Measurements from ENCODE around the gene TEAD1. TPM values are rescaled to one million over a fixed set of nuclear protein-coding genes. Genes with fewer than 3 reads are reported as not detected.
A peak's percentile ranks its signal among the peaks of the same experiment; 100 is the strongest.

TEAD1 gene
- total RNA-seq, 2 experiments from 2014 or later: 0.12 to 0.15 TPM

DNA sequence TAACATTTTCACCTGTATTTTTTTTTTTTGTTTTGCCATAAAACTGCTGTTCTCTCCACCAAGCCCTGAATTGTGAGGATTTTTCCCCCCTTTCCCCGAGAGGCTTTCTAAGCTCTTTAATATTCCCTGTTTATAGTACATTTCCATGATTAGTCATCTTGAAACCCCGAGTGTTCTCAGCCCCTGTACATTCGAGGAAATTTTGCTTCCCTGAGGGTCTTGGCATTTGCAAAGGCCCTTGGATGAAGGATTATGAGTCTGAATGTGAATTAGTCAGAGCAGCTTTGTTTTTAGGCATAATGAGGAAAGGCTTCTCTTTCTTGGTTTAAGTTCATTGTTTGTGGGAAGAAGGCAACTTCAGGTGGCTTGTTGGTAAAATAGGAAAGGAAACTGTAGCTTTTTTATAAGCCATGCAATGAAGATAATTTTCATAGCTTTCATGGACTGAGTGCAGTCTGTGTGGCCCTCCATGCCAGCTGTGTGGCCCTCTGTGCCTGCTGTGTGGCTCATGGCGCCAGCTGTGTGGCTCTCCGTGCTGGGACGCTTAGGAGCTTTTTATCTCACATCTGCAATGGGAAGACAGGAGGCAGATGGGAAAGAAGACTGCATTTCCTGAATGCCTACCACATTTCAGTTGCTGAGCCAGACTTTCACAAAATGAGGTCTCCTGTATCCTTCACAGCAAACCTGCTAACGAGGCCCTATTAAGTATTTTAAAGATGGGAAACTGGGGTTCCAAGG is 129.0 kb downstream of the TEAD1 start:
- CTCF ChIA-PET: interaction anchor here (0.5 to 0.8 kb wide), 2 partner anchors 10 to 1426 kb away, joined by 3 read pairs; no protein-coding TSS in a partner anchor
- Mint-ChIP-seq H3K4me3 (no peak overlapping the region), H3K27me3 (peaks cover 54% of the 10 kb centered on the region), H3K27ac (no peak overlapping the region), H3K9me3 (no peaks in the 10 kb centered on the region), H3K4me1 (peaks cover 9% of the 10 kb centered on the region), H3K36me3 (ENCODE audit: low read depth) (no peaks in the 10 kb centered on the region)
- POLR2A ChIA-PET: no interaction called here
- DNase-seq: no peak

DNA sequence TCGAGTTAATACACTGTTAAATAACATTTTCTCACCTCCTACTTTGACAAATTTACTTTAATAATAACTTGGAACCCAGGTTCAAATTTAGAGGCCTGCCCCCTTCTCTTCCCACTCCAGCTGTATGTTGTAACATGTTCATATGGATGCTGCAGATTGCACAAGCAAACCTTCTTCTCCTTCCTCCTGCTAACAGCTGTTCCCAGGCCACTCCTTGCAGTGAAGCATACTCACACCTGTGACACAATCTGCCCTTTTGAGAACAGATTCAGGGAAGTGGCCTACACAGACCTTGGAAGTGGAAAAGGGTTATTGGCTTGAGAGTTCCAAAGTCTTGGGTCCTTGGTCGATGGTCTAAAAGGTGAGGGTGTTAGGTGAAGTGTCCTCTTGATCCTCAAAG is 131.9 kb downstream of the TEAD1 start:
- no peaks in the 10 kb centered on the region for H3K36me3 Mint-ChIP-seq (ENCODE audit: low read depth)
- H3K4me3 Mint-ChIP-seq: no peak overlapping the region
- H3K9me3 Mint-ChIP-seq: no peaks in the 10 kb centered on the region
- DNase-seq: no peak
- H3K4me1 Mint-ChIP-seq: peaks cover 31% of the 10 kb centered on the region
- ChIA-PET CTCF (no interaction called here), POLR2A (no interaction called here)
- peaks cover 28% of the 10 kb centered on the region for H3K27me3 Mint-ChIP-seq
- H3K27ac Mint-ChIP-seq: no peak overlapping the region

DNA sequence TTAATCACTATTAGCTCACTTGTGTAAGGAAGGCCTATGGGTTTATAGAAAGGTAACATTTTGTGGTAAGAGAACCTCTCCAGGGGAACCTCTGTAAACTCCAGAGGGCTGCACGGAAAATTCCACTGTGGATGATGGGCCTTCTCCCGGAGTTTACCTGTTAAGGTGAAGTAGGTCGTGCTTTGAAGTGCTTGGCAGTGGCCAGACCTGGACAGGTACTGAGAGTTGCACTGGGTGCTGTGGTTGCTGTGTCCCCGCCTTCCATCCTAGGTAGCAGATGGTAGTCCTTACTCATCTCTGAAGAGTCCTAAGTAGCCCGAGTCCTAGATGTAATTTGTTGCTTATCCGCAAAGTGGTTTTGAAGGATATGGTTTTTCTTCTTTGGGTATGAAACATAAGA is 133.4 kb downstream of the TEAD1 start:
- H3K27ac Mint-ChIP-seq: no peak overlapping the region
- H3K4me3 Mint-ChIP-seq: no peak overlapping the region
- peaks cover 21% of the 10 kb centered on the region for H3K27me3 Mint-ChIP-seq
- no peaks in the 10 kb centered on the region for H3K9me3 Mint-ChIP-seq
- H3K36me3 Mint-ChIP-seq (ENCODE audit: low read depth): no peaks in the 10 kb centered on the region
- H3K4me1 Mint-ChIP-seq: peaks cover 42% of the 10 kb centered on the region
- DNase-seq: no peak
- ChIA-PET CTCF (no interaction called here), POLR2A (no interaction called here)

DNA sequence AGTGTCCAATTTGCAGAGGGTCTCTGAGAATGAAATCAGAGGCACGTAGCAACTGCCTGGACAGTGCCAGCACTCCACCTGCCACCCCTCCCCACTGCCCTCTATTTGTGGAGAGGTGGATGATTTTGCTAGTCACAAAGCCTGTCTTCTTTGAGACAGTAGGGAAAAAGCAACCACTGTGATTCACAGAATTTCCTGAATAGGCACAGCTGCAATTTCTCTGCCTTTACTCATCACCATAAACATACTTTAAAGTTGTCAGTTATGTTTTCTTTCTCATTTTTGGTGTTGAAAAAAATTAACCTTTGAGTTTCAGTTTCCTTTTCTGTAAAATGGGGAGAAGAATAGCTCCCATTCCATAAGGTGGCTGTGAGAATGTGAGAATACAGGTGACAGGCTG is 134.3 kb downstream of the TEAD1 start:
- Mint-ChIP-seq H3K36me3 (ENCODE audit: low read depth) (no peaks in the 10 kb centered on the region), H3K9me3 (no peaks in the 10 kb centered on the region), H3K4me3 (no peak overlapping the region), H3K4me1 (peaks cover 45% of the 10 kb centered on the region), H3K27ac (no peak overlapping the region), H3K27me3 (peaks cover 23% of the 10 kb centered on the region)
- DNase-seq: no peak
- CTCF ChIA-PET: no interaction called here
- POLR2A ChIA-PET: interaction anchor here (0.6 kb wide), 1 partner anchor 19 kb away, joined by 3 read pairs; no protein-coding TSS in a partner anchor

DNA sequence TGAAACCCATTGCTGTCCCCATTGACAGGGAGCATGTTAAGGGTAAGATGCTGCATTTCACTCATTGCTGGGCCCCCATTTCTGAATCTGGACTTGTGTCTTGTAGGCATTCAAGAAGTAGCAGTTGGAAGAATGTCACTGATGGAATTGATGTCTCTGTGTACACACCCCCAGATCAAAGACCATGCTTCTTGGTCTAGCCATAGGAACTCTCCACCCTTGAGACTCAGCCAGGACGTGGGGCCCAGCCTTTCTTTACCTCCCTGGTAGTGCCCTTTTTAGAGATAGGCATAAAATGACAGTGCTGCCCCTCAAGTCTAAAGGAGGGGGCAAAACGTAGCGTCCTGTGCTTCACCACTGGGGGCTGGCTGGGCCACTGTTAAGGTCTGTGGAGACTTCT is 135.1 kb downstream of the TEAD1 start:
- Mint-ChIP-seq H3K27me3 (peaks cover 22% of the 10 kb centered on the region), H3K4me1 (peaks cover 48% of the 10 kb centered on the region), H3K36me3 (ENCODE audit: low read depth) (no peaks in the 10 kb centered on the region), H3K27ac (no peak overlapping the region), H3K4me3 (no peak overlapping the region), H3K9me3 (no peaks in the 10 kb centered on the region)
- POLR2A ChIA-PET: interaction anchor here (0.6 kb wide), 1 partner anchor 19 kb away, joined by 3 read pairs; no protein-coding TSS in a partner anchor
- CTCF ChIA-PET: no interaction called here
- no peak for DNase-seq

DNA sequence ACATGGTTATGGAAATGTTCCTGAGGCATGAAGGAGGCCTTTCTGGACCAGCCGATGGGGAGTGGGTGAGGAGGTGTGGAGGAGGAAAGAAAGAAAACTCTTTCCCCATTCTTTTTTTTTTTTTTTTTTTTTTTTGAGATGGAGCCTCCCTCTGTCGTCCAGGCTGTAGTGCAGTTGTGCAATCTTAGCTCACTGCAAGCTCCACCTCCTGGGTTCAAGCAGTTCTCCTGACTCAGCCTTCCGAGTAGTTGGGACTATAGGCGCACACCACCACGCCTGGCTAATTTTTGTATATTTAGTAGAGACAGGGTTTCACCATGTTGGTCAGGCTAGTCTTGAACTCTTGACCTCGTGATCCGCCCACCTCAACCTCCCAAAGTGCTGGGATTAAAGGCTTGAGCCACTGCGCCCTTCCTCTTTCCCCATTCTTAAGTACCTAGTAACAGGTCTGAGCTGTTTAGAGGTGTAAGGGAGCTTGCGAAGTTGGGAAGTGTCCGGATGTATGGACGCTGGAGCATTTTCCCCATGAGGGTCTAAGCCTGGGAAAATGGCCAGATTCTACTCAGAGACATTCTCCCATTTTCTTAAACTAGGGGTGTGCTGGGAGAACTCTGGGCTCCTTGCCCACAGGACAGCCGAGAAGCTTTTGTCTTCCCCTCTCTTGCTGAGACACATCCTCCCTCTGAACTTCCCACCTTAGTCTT is 135.8 kb downstream of the TEAD1 start:
- Mint-ChIP-seq H3K4me1 (peaks cover 55% of the 10 kb centered on the region), H3K4me3 (no peak overlapping the region), H3K36me3 (ENCODE audit: low read depth) (no peaks in the 10 kb centered on the region), H3K27me3 (peaks cover 24% of the 10 kb centered on the region), H3K27ac (no peak overlapping the region), H3K9me3 (no peaks in the 10 kb centered on the region)
- ChIA-PET CTCF (no interaction called here), POLR2A (no interaction called here)
- DNase-seq: no peak

DNA sequence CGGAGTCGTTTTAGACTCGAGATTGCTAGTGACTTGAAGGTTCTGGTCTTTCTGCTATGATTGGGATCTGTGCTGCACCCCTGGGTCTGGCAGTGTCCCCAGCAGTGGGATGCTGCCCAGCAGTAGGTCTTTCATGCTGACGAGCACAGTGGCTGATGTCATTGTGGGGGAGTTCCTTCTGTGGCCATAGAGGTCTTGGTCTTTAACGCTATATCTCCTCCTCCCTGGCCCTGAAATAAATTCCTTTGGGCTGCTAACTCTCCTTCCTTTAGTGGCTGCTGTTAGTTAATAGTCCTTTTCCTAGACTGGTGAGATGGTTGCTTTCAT is 136.3 kb downstream of the TEAD1 start:
- H3K4me3 Mint-ChIP-seq: no peak overlapping the region
- peaks cover 60% of the 10 kb centered on the region for H3K4me1 Mint-ChIP-seq
- no peak overlapping the region for H3K27ac Mint-ChIP-seq
- H3K9me3 Mint-ChIP-seq: no peaks in the 10 kb centered on the region
- ChIA-PET CTCF (no interaction called here), POLR2A (no interaction called here)
- H3K36me3 Mint-ChIP-seq (ENCODE audit: low read depth): no peaks in the 10 kb centered on the region
- DNase-seq: no peak
- peaks cover 21% of the 10 kb centered on the region for H3K27me3 Mint-ChIP-seq

DNA sequence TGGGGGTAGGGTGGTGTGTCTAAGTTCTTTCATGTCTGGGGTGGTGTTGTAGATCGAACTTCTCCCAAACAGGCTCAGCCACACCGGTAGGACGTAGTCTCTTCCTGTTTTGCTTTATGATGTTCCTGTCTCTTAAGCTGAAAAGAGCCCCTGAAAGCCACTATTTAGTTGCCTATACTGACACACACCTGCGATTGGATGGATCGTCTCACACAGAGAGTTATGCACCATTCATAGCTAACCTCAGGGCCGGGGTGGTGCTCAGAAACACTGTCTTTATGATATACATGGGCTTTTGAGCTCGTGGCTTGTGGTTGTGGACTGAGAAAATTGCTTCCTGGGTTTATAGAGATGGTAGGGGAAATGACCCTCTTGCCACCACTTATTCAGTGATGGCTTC is 137.6 kb downstream of the TEAD1 start:
- H3K4me1 Mint-ChIP-seq: peaks cover 63% of the 10 kb centered on the region
- peak; percentile 20 for DNase-seq
- no peaks in the 10 kb centered on the region for H3K36me3 Mint-ChIP-seq (ENCODE audit: low read depth)
- no peak overlapping the region for H3K4me3 Mint-ChIP-seq
- H3K27me3 Mint-ChIP-seq: peaks cover 14% of the 10 kb centered on the region
- no peak overlapping the region for H3K27ac Mint-ChIP-seq
- H3K9me3 Mint-ChIP-seq: no peaks in the 10 kb centered on the region
- ChIA-PET POLR2A (no interaction called here), CTCF (interaction anchor here (0.7 to 1.2 kb wide), 3 partner anchors 11 to 62 kb away, joined by 3 read pairs; no protein-coding TSS in a partner anchor)

DNA sequence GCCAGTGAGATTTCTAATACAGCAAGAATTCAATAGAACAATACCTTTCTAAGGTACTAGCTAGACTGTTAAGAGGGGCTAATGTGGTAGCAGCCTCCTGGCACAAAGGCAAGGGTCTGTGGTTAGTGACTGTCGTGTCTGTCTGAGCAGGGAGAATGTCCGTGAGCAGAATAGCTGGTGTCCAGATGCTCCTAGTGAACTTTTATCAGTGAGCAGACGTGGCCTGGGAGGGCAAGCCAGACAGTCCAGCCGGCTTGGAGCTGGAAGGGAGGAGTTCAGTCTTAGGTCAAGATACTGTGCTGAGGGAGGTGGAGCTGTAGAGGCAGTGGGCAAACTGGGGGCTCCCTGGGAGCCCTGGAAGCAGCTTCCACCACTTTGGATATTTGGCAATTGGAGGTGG is 138.6 kb downstream of the TEAD1 start:
- POLR2A ChIA-PET: no interaction called here
- Mint-ChIP-seq H3K27me3 (peaks cover 20% of the 10 kb centered on the region), H3K4me1 (peaks cover 57% of the 10 kb centered on the region), H3K9me3 (no peaks in the 10 kb centered on the region), H3K4me3 (no peak overlapping the region), H3K36me3 (ENCODE audit: low read depth) (no peaks in the 10 kb centered on the region), H3K27ac (no peak overlapping the region)
- CTCF ChIA-PET: interaction anchor here (0.9 to 1.4 kb wide), 3 partner anchors 9 to 29 kb away, joined by 3 read pairs; no protein-coding TSS in a partner anchor
- no peak for DNase-seq

DNA sequence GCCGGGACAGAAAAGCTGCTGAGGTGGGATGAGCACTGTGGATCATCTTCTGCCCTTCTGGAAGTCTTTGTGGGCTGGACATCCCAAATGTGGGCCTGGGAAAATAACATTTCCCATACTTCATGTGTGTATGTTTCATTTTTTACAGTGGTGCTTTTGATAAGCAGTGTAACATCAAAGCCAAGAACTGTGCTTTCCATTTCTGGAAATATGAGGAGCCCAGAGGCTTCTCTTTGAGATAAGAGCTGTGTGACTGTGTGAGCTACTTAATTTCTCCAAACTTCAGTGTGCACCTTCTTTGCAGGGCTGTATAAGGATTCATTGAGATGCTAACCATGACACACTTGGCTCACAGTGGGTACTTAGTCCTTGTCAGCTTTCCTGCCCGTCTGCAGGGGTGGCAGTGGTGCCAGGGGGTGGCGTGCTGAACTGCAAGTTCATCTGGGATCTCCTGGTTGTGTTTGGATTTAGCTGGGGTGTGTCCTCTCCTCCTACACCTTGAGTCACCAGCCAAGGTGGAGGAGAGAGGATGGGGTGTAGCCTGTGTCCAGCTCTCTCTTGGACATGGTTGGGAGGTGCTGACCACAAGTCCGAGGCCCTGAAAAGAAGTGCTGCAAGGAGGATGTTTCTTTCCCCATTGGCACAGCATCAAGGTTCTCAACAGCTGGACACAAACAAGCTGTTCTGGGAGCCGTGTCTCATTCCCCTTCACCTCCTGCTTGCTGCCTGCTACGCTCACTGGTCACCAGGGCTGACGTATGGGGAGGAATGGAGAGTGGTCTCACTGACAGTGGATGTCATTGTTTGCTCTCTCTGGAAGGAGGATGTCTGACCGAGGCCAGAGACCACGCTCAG is 139.4 kb downstream of the TEAD1 start:
- Mint-ChIP-seq H3K27me3 (peaks cover 24% of the 10 kb centered on the region), H3K9me3 (no peaks in the 10 kb centered on the region), H3K36me3 (ENCODE audit: low read depth) (no peaks in the 10 kb centered on the region), H3K27ac (no peak overlapping the region), H3K4me1 (peaks cover 50% of the 10 kb centered on the region), H3K4me3 (no peak overlapping the region)
- ChIA-PET POLR2A (no interaction called here), CTCF (interaction anchor here (0.6 to 1.4 kb wide), 4 partner anchors 10 to 473 kb away, joined by 3 to 4 read pairs (median 3); no protein-coding TSS in a partner anchor)
- DNase-seq: no peak

DNA sequence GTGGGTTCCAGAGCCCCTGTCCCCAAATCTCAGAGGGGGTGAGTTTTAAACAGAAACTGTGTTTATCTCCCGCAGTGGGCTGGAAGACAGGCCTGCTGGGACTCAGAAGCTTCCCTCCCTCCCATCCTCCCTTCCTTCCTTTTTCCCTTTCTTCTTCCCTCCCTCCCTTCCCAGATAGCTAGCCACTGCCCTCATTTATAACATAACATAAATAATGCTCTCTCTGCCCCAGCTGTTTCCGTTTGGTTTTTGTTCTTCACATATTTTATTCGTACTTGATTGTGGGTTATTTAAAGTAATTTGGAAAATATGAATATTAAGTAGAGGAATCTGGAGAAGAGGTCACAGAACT is 140.9 kb downstream of the TEAD1 start:
- POLR2A ChIA-PET: no interaction called here
- Mint-ChIP-seq H3K27me3 (peaks cover 24% of the 10 kb centered on the region), H3K36me3 (ENCODE audit: low read depth) (no peaks in the 10 kb centered on the region), H3K27ac (no peak overlapping the region), H3K4me1 (peaks cover 39% of the 10 kb centered on the region), H3K9me3 (no peaks in the 10 kb centered on the region), H3K4me3 (no peak overlapping the region)
- CTCF ChIA-PET: interaction anchor here (0.6 to 1.5 kb wide), 3 partner anchors 16 to 924 kb away, joined by 3 to 4 read pairs (median 4); no protein-coding TSS in a partner anchor
- DNase-seq: no peak

DNA sequence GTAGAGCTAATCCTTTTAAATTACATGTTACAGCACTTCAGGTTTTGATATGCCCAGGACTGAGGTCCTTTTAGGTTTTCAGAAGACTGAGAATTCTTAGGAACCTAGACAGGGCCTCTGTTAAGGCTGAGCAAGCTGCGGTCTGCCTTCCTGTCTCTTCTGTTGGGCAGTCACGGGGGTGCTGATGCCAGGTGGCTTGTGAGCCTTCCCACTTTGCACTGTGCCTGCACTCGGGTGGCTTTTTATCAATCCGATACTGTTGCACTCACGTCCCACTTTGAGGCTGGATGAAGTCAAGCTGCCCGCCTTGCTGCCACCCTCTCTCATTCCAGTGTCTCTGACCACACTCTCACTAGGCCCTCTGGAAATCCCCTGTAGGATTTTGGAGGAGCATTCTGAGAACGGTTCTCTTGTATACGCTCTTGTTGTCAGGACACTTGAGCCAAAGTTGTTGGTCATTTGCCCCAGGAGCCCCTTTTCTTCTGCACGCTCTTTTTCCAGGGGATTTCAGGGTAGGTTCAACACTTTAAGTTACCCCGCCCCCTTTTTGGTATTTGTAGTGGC is 141.8 kb downstream of the TEAD1 start:
- no peak overlapping the region for H3K27ac Mint-ChIP-seq
- H3K27me3 Mint-ChIP-seq: peaks cover 24% of the 10 kb centered on the region
- H3K4me3 Mint-ChIP-seq: no peak overlapping the region
- POLR2A ChIA-PET: no interaction called here
- no peak for DNase-seq
- no peaks in the 10 kb centered on the region for H3K36me3 Mint-ChIP-seq (ENCODE audit: low read depth)
- CTCF ChIA-PET: interaction anchor here (1.5 kb wide), 1 partner anchor 27 kb away, joined by 3 read pairs; no protein-coding TSS in a partner anchor
- H3K9me3 Mint-ChIP-seq: no peaks in the 10 kb centered on the region
- peaks cover 33% of the 10 kb centered on the region for H3K4me1 Mint-ChIP-seq

Data from activated CD4-positive, alpha-beta T cell treated with anti-CD3 and anti-CD28 coated beads, Interleukin-2, amount 10 ng/mL, durations not matched to agents 7 days and 5 days (primary cell).